Superior temporal gyrus (tissue), 1 donor: ENCODE data around the gene DSCAML1.

ENCODE experiments used
- DNase-seq: peaks from one replicate; pipeline ENCODE4 v3.0.0-alpha.2; 2016; ENCODE audit errors: extremely low spot score

The DSCAML1 gene

GRCh38 chr11:117761993-117762392 is 35.0 kb downstream of the DSCAML1 start:
- DNase-seq, result no peak

GRCh38 chr11:117759305-117759704 is 37.7 kb downstream of the DSCAML1 start:
- no peak for DNase-seq

DNA sequence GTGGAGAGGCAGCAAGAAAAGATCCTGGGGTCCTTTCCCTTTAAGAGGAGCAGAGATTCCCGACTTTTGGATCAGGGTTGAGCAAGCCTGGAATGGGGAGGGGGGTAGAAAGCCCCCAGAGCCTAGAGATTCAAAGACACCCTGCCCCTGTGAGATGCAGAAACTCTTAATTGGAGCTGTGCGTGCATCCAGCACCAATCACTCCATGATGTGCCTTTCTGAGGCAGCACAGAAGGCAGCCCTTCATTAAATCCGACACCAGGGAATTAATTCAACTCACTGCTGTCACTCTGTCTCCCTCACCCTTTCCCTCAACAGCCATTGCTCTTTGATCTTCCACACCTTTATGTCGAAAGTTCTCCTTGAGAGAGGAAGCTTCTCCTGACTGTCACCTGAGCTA is 43.0 kb downstream of the DSCAML1 start:
- no peak for DNase-seq

- no peak for DNase-seq
These were observed 44.2 kb downstream of the DSCAML1 start for GRCh38 chr11:117752721-117753237.

- DNase-seq, result no peak
These were observed 44.9 kb downstream of the DSCAML1 start for GRCh38 chr11:117752071-117752470.

DNA sequence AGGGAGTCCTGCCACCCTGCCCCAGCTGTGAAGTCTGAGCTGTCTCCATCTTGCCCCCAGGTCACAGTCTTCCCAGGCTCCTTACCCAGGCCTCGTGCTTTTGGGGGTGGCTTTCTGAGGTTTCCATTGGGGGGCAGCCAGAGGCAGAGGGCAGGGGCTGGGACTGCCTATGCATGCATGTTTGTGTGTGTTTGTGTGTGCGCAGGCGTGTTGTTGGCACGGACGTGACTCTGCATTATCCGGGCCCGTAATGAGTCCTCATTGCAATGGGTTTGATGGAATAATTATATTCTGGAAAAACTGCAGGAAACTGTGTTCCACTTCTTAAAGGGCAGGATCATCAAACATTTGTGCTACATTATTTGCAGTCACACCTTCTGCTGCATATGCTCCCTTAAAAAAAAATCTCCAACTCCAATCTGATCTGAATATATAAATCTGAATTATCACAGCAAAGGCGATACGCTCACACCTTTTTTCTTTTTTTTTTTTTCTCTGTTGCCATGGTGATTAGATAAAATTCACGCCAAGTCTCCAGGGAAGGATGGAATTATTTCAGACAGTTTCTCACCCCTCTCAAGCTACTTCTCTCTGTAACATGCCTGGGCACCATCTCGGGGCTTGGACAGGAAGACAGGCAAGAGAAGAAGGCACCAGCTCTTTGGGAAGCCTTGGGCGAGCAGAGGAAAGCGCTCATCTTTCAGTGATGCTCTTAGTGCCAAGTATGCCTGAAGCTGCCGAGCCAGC is 45.9 kb downstream of the DSCAML1 start:
- DNase-seq, result peak; percentile 75

DNA sequence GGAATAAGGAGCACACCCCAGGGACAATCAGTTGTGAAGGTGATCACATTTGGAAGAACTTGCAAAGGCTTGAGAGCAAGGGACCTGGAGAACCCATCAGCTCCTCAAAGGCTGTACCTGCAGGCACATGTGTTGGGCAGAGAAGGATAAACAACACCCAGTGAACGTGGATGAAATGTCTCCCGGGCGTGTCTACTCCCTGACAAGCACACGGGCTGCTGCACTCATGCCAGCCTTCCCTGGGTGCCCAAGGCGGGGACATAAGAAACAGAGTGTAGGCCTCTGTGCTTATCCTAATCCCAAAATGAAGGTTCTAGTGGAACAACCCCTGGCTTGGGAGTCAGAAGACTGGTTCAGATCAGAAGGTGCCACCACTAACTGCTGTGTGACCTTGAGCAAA is 46.7 kb downstream of the DSCAML1 start:
- no peak for DNase-seq

DNA sequence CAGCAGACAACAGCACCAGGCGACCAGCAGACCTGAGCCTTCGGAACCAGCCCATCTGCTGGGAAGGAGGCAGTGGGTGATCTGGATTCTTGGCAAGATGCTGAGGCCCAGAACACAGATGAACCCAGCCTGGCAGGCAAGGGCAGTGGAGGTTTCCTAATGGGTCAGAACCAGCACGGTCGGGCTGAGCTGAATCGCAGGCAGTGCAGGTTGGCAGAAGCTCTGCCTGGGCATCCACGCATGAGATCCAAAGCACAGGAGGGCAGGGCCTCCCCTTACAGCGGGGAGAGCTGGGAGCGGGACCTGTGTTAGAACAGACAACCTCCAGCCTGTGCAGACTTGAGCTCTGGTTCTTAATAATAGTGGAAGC is 47.5 kb downstream of the DSCAML1 start:
- DNase-seq, result no peak

- DNase-seq, result no peak
These were observed 48.1 kb downstream of the DSCAML1 start for GRCh38 chr11:117748771-117749540.

GRCh38 chr11:117747892-117748291 is 49.1 kb downstream of the DSCAML1 start:
- DNase-seq, result no peak

- DNase-seq, result no peak
These were observed 51.7 kb downstream of the DSCAML1 start for GRCh38 chr11:117745346-117745745.

GRCh38 chr11:117744471-117745150 is 52.4 kb downstream of the DSCAML1 start:
- no peak for DNase-seq

DNA sequence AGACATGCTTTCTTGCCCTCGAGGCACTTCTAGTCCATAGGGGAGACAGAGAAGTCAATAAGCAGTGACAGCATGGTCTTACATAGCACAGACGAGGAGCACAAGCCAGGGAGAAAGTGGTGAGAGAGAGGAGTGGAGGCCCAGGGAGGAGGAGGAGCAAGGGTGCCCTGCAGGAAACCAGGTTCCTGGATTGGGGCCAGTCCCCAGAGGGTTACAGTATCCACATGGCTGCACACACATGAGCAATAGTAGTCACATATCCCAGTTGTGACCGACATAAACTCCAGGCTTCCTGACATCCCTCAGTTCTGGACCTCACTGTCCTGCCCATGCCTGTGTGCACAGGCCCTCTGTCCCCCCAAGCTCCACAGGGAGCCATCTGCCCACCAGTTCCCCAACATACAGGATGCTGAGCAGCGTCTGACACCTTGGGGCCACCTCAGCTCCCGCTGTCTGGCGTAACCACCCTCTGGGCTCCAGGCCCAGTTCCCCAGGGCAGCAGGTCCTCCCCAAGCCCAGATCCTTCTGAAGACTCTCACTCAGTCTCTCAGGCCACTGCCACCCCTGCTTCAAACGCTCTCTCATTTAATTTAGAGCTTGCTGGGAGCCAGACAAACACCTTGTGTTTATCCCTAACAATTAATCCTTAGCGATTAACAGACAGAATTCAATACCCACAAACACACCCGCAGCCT is 53.7 kb downstream of the DSCAML1 start:
- DNase-seq, result no peak

DNA sequence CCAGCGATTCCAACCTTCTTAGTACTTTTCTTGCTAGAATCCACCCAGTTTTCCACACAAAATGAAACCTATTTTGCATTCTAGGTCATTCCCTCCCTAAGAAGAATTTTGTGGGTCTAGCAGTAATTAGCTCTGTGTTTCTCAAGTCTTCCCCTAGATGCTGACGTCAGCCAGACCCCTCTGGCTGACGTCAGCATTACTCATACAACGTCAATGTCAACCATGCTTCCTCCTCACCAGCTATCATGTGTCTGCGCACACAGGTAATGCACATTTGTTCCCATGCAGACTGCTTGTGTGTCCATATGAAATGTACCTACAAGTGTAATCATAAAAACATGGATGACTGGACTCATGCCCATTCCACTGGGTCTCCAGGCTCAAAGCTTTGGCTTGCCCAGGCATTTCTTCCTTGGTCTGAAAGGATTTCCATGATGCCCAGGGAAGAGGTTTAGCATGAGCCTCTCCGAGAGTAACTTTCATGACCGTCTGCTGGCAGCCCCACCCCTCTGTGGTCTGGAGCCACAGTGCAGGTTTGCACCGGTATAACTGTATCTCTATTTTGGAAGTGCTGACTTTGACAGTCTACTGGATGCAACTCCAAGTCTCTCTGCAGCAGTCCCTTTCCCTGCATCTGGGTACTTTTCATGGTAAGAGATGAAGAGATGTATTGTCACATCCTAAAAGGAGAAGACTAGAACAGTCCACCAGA is 58.6 kb downstream of the DSCAML1 start:
- no peak for DNase-seq

DNA sequence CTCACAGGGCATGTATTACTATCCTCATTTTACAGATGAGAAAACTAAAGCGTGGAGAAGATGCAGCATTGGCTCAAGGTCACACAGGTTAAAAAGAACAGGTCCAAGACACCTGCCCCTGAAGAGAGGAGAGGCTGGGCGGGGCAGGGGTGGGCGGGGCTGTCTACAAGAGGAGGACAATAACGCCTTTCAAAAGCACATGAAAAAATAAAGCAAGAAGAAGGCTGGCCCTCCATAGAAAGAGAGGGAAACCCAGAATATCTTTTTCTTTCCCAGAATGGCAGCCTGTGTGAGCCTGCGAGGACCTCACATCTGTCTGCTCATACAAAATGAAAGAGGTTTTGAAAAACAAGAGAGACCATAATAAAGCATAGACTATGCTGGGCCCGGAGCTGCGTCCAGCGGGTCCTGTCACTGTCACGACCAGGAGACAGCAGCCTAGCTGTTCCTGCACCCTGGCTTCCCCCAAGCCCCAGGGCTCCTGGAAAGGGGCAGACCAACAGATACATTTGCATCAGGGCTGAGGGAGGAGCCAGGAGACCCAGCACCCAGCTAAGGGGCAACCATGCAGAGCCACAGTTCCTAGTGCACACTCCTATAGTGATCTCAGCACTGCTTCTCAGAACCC is 61.6 kb downstream of the DSCAML1 start:
- peak; percentile 73 for DNase-seq

DNA sequence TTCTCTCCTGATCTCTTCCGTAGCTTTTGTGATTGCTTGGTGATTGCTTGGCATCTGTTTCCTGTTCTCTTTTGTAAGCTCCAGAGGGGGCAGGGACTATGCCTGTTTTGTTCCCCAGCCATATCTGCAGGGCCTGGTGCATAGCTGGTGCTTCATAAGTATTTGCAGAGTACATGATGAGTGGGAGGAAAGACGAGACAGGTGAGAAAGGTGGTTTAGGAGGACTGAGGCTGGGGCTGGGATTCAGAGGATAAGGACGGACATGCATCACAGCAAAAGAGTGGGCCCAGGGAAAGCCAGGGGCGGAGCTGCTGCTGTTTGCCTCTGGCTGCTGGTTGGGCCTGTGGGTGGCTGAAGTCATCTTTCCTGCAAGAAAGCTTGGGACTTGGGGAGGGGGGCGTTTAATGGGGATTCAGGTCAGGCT is 62.4 kb downstream of the DSCAML1 start:
- peak; percentile 69 for DNase-seq

DNA sequence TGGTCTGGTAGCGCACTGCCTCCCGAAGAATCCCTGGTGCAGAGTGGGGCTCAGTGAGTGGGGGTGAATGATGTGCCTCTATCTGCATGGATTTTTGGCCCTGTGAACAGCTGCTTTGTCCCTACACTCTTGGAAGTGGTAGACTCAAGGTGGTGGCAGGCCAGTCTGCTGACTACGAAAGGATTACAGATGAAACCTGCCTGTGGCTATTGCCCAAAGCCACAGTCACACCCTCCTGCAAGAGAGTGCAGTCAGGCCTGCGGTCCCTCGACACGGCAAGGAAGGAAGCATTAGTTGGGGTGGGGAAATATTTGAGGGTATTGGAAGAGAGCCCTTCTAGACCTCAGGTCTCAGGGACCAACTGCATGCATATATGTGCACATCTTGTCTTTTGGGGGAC is 63.7 kb downstream of the DSCAML1 start:
- no peak for DNase-seq

DNA sequence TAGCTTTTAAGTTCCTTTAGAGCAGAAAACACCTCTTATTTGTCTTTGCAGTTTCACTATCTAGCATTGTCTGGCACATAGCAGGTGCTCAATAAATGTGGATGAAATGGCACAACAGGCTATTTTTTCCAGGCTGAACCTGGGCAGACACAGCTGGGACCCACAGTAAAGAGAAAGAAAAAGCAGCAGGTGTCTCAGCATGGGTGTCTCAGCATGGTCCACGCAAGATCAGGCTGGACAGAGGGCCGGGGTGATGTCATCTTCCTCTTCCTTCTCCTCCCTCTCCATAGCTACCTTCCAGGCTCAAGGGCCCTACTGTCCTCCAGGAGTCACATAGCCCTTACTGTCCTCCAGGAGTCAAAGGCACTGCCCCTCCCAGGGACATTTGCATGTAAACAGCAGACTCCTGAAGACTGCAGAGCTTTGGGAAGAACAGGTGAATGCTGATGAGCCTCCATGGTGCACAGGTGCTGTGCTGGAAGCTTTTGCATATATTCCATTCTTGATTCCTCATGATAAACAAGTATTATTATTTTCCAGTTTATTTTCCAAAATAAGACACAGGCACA is 65.2 kb downstream of the DSCAML1 start:
- no peak for DNase-seq

DNA sequence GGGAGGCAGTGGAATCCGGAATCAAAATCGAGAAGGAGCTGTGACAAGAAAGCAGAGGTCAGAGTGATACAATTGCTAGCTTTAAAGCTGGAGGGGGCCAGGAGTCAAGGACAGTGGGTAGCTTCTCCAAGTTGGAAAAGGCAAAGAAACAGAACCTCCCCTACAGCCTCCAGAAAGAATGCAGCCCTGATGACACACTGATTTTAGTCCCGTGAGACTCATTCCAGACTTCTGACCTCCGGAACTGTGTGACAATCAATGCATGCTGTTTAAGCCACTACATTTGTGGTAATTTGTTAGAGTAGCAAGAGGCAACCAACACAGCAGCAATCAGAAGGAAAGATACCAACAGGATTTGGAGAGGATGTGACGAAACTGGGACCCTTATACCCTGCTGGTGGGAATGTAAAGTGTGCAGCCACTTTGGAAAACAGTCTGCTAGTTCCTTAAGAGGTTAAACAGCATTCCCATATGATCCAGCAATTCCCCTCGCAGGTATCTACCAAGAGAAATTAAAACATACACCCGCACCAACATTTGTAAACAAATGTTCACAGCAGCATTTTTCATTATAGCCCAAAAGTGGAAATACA is 66.7 kb downstream of the DSCAML1 start:
- no peak for DNase-seq
